Tibial nerve (tissue), 3 donors: Measurements from ENCODE around the gene PFKFB1.

Experiments used
- CTCF ChIP-seq, 5 experiments: fragments of 200-600 bp in 3 of 5; fragments of 450-650 bp in 2 of 5; sonication (generic) in 3 of 5; IDR thresholded peaks; one replicate each; pipeline ENCODE4 v1.5.1; 2016 to 2019; ENCODE audit warnings: antibody characterized with exemption in 5 of 5, mild to moderate bottlenecking in 3 of 5, moderate library complexity in 2 of 5
- POLR2A ChIP-seq, 2 donors: fragments of 450-650 bp; IDR thresholded peaks; one replicate each; pipeline ENCODE4 v1.6.1; 2017; ENCODE audit warnings: antibody characterized with exemption in 2 of 2, mild to moderate bottlenecking in 2 of 2, moderate library complexity in 2 of 2

- TF ChIP-seq CTCF (IDR thresholded peaks at IDR 0.05), result no peak
- no peak for TF ChIP-seq POLR2A (IDR thresholded peaks at IDR 0.05)
Observed at GRCh38 chrX:55028611-55029010, 34.6 kb upstream of the PFKFB1 start.
